BLaER1 treated with 17β-estradiol and CSF1 and Interleukin-3, amounts not matched to agents 10 nM and 100 nM (cell line): ENCODE results near the gene PICALM.

ENCODE experiments used
- H3K27ac ChIP-seq, 11 experiments: shearing (Covaris generic); formaldehyde crosslinking; 2 replicates each; pipeline ENCODE4 v1.8.1; 2022
- H3K27me3 ChIP-seq, 11 experiments: shearing (Covaris generic); formaldehyde crosslinking; 2 replicates each; pipeline ENCODE4 v1.8.1; 2022
- H3K36me3 ChIP-seq, 11 experiments: shearing (Covaris generic); formaldehyde crosslinking; 2 replicates each; pipeline ENCODE4 v1.8.1; 2022
- H3K4me1 ChIP-seq, 10 experiments: shearing (Covaris generic); formaldehyde crosslinking; 2 replicates each; pipeline ENCODE4 v1.8.1; 2022
- H3K4me2 ChIP-seq, 11 experiments: shearing (Covaris generic); formaldehyde crosslinking; 2 replicates each; pipeline ENCODE4 v1.8.1; 2022
- H3K4me3 ChIP-seq, 10 experiments: shearing (Covaris generic); formaldehyde crosslinking; 2 replicates each; pipeline ENCODE4 v1.8.1; 2022
- H3K9ac ChIP-seq, 11 experiments: shearing (Covaris generic); formaldehyde crosslinking; 2 replicates each; pipeline ENCODE4 v1.8.1; 2022
- H3K9me3 ChIP-seq, 11 experiments: shearing (Covaris generic); formaldehyde crosslinking; replicated peaks in 1 of 11; 2 replicates each; pipeline ENCODE4 v1.8.1; 2022
- H4K20me1 ChIP-seq, 11 experiments: shearing (Covaris generic); formaldehyde crosslinking; 2 replicates each; pipeline ENCODE4 v1.8.1; 2022
- Cebpa-rat ChIP-seq, 11 experiments: shearing (Covaris generic); IDR thresholded peaks; 2 replicates each; pipeline ENCODE4 v1.8.1; 2022

The PICALM gene

GRCh38 chr11:86047275-86047991 lies 21.5 kb downstream of the PICALM start:
- H3K27ac ChIP-seq: peak overlapping the region in 4 of 11 experiments; percentile 16 to 61 (median 38); a peak in 7 of 22 replicates
- peaks cover 0 to 100% (median 42%) of the 10 kb centered on the region in 10 experiments; a peak in 17 of 20 replicates for H3K4me1 ChIP-seq

GRCh38 chr11:86046116-86046515 lies 22.8 kb downstream of the PICALM start:
- peaks cover 0 to 21% (median 6%) of the 10 kb centered on the region in 11 experiments; a peak in 10 of 22 replicates for H3K36me3 ChIP-seq
- H3K4me2 ChIP-seq: peak overlapping the region in 4 of 11 experiments; percentile 60 to 86 (median 68); a peak in 7 of 22 replicates
- peaks cover 0 to 9% (median under 1%) of the 10 kb centered on the region in 11 experiments; a peak in 5 of 22 replicates for H3K9me3 ChIP-seq
- H3K27me3 ChIP-seq: no peaks in the 10 kb centered on the region
- peaks cover 92 to 100% (median 100%) of the 10 kb centered on the region in 11 experiments for H4K20me1 ChIP-seq
- H3K4me1 ChIP-seq: peaks cover 7 to 99% (median 54%) of the 10 kb centered on the region in 10 experiments; a peak in 19 of 20 replicates
- peak overlapping the region in 1 of 11 experiments; percentile 61; a peak in 2 of 22 replicates for H3K27ac ChIP-seq
- H3K4me3 ChIP-seq: no peak overlapping the region
- H3K9ac ChIP-seq: no peak overlapping the region
- no peak for TF ChIP-seq Cebpa-rat (IDR thresholded peaks at IDR 0.05)

More at GRCh38 chr11:86047275-86047991, 21.5 kb downstream of the PICALM start:
- peak in 2 of 11 experiments; percentile 17 to 47; a peak in 1 of 22 replicates for TF ChIP-seq Cebpa-rat (IDR thresholded peaks at IDR 0.05)
- H3K9ac ChIP-seq: peak overlapping the region in 3 of 11 experiments; percentile 2 to 49 (median 8); a peak in 1 of 22 replicates
- peaks cover 0 to 15% (median 8%) of the 10 kb centered on the region in 11 experiments; a peak in 14 of 22 replicates for H3K9me3 ChIP-seq
- peak overlapping the region in 8 of 11 experiments; percentile 10 to 86 (median 56); a peak in 13 of 22 replicates for H3K4me2 ChIP-seq
- H3K27me3 ChIP-seq: no peaks in the 10 kb centered on the region
- H4K20me1 ChIP-seq: peaks cover 99 to 100% (median 100%) of the 10 kb centered on the region in 11 experiments
- H3K36me3 ChIP-seq: peaks cover 0 to 32% (median 16%) of the 10 kb centered on the region in 11 experiments; a peak in 12 of 22 replicates
- no peak overlapping the region for H3K4me3 ChIP-seq

- H3K4me2 ChIP-seq: peak overlapping the region in 4 of 11 experiments; percentile 40 to 86 (median 66); a peak in 8 of 22 replicates
- TF ChIP-seq Cebpa-rat (IDR thresholded peaks at IDR 0.05): no peak
- H3K27ac ChIP-seq: peak overlapping the region in 5 of 11 experiments; percentile 8 to 40 (median 24); a peak in 5 of 22 replicates
Measured at GRCh38 chr11:86043765-86044503, 24.9 kb downstream of the PICALM start.

GRCh38 chr11:86041975-86042378 lies 26.9 kb downstream of the PICALM start:
- Histone ChIP-seq H3K4me3 (no peak overlapping the region), H3K9me3 (no peaks in the 10 kb centered on the region), H3K36me3 (peaks cover 0 to 32% (median 23%) of the 10 kb centered on the region in 11 experiments; a peak in 16 of 22 replicates), H4K20me1 (peaks cover 76 to 100% (median 97%) of the 10 kb centered on the region in 11 experiments), H3K27ac (peak overlapping the region in 6 of 11 experiments; percentile 13 to 60 (median 27); a peak in 6 of 22 replicates), H3K4me2 (peak overlapping the region in 10 of 11 experiments; percentile 2 to 86 (median 27); a peak in 12 of 22 replicates), H3K27me3 (no peaks in the 10 kb centered on the region), H3K4me1 (peaks cover 12 to 82% (median 42%) of the 10 kb centered on the region in 10 experiments; a peak in 19 of 20 replicates), H3K9ac (peak overlapping the region in 3 of 11 experiments; percentile 40 to 50 (median 44); a peak in 4 of 22 replicates)
- no peak for TF ChIP-seq Cebpa-rat (IDR thresholded peaks at IDR 0.05)

More at GRCh38 chr11:86043765-86044503, 24.9 kb downstream of the PICALM start:
- H3K36me3 ChIP-seq: peaks cover 0 to 26% (median 10%) of the 10 kb centered on the region in 11 experiments; a peak in 14 of 22 replicates
- H3K9me3 ChIP-seq: peaks cover 0 to 6% (median 0%) of the 10 kb centered on the region in 11 experiments; a peak in 3 of 22 replicates
- no peak overlapping the region for H3K4me3 ChIP-seq
- peak overlapping the region in 5 of 11 experiments; percentile 1 to 70 (median 32); a peak in 5 of 22 replicates for H3K9ac ChIP-seq
- H4K20me1 ChIP-seq: peaks cover 84 to 100% (median 99%) of the 10 kb centered on the region in 11 experiments
- H3K27me3 ChIP-seq: no peaks in the 10 kb centered on the region
- peaks cover 12 to 96% (median 57%) of the 10 kb centered on the region in 10 experiments; a peak in 19 of 20 replicates for H3K4me1 ChIP-seq

- Histone ChIP-seq H3K9me3 (no peaks in the 10 kb centered on the region), H3K9ac (peak overlapping the region in 4 of 11 experiments; percentile 18 to 50 (median 42); a peak in 7 of 22 replicates), H3K4me2 (peak overlapping the region in 10 of 11 experiments; percentile 2 to 86 (median 34); a peak in 14 of 22 replicates), H3K36me3 (peaks cover 0 to 40% (median 23%) of the 10 kb centered on the region in 11 experiments; a peak in 17 of 22 replicates), H3K27ac (peak overlapping the region in 6 of 11 experiments; percentile 13 to 60 (median 27); a peak in 7 of 22 replicates), H3K4me3 (no peak overlapping the region), H3K27me3 (no peaks in the 10 kb centered on the region), H3K4me1 (peaks cover 12 to 81% (median 37%) of the 10 kb centered on the region in 10 experiments; a peak in 19 of 20 replicates), H4K20me1 (peaks cover 73 to 100% (median 97%) of the 10 kb centered on the region in 11 experiments)
- TF ChIP-seq Cebpa-rat (IDR thresholded peaks at IDR 0.05): no peak
Measured at GRCh38 chr11:86040919-86041850, 27.7 kb downstream of the PICALM start.

- Histone ChIP-seq H3K9me3 (no peaks in the 10 kb centered on the region), H3K4me1 (peaks cover 12 to 81% (median 30%) of the 10 kb centered on the region in 10 experiments; a peak in 19 of 20 replicates), H3K36me3 (peaks cover 0 to 50% (median 23%) of the 10 kb centered on the region in 11 experiments; a peak in 17 of 22 replicates), H3K4me3 (no peak overlapping the region), H3K9ac (peak overlapping the region in 1 of 11 experiments; percentile 45; a peak in 2 of 22 replicates), H3K27ac (no peak overlapping the region; a peak in 1 of 22 replicates), H3K4me2 (no peak overlapping the region), H4K20me1 (peaks cover 63 to 100% (median 96%) of the 10 kb centered on the region in 11 experiments), H3K27me3 (no peaks in the 10 kb centered on the region)
- no peak for TF ChIP-seq Cebpa-rat (IDR thresholded peaks at IDR 0.05)
Measured at GRCh38 chr11:86039094-86039493, 29.8 kb downstream of the PICALM start.

- no peaks in the 10 kb centered on the region for H3K9me3 ChIP-seq
- no peak overlapping the region for H3K4me3 ChIP-seq
- TF ChIP-seq Cebpa-rat (IDR thresholded peaks at IDR 0.05): no peak
- H3K9ac ChIP-seq: no peak overlapping the region
- H3K36me3 ChIP-seq: peaks cover 0 to 55% (median 23%) of the 10 kb centered on the region in 11 experiments; a peak in 17 of 22 replicates
- peaks cover 11 to 77% (median 19%) of the 10 kb centered on the region in 10 experiments; a peak in 18 of 20 replicates for H3K4me1 ChIP-seq
- H3K27ac ChIP-seq: no peak overlapping the region
- no peaks in the 10 kb centered on the region for H3K27me3 ChIP-seq
- H4K20me1 ChIP-seq: peaks cover 61 to 100% (median 96%) of the 10 kb centered on the region in 11 experiments
- H3K4me2 ChIP-seq: no peak overlapping the region
Measured at GRCh38 chr11:86037743-86038142, 31.1 kb downstream of the PICALM start.
